ENCODE measurements around the gene TP53I13. TPM values are rescaled to one million over a fixed set of nuclear protein-coding genes. Genes with fewer than 3 reads are reported as not detected.

Gene TP53I13
- total RNA-seq, 4 donors from 2014 or later: 47.8 to 144 (median 87.7) TPM

GRCh38 chr17:29610395-29610794 lies 41.9 kb downstream of the TP53I13 start:
- DNase-seq: no peak
- H3K27ac ChIP-seq: no peak overlapping the region
- TF ChIP-seq POLR2AphosphoS5 (IDR thresholded peaks at IDR 0.05) (no peak), EP300 (IDR thresholded peaks at IDR 0.05; ENCODE audit: low read depth) (no peak), CTCF (IDR thresholded peaks at IDR 0.05) (no peak), POLR2A (IDR thresholded peaks at IDR 0.05) (no peak)
- no peaks in the 10 kb centered on the region for H3K36me3 ChIP-seq
- peaks cover 16 to 26% (median 23%) of the 10 kb centered on the region in 4 donors for H3K4me1 ChIP-seq
- in situ Hi-C loops (cut with MboI; ENCODE audit: low pct_ligation_motif_present in 1 of 4, low pct_unique_long_range_greater_than_20kb in 1 of 4, low sequenced_read_pairs in 3 of 4): loop anchor here in 1 of 4 donors (25.0 kb wide), 1 partner anchor 327 kb away; the partner anchor contains the start of genes EFCAB5 and SSH2
- peaks cover 5% of the 10 kb centered on the region for H3K27me3 ChIP-seq
- H3K9me3 ChIP-seq: no peaks in the 10 kb centered on the region
- H3K4me3 ChIP-seq: no peak overlapping the region
- intact Hi-C loops (cut with DNase I; ENCODE audit: low total_unique reads): no loop called here
- 86 to 93% methylated on average over 3 of the region's 3 CpGs for WGBS, 2 donors (ENCODE audit: low coverage in 1 of 2)

- in situ Hi-C loops (cut with MboI; ENCODE audit: low pct_ligation_motif_present in 1 of 4, low pct_unique_long_range_greater_than_20kb in 1 of 4, low sequenced_read_pairs in 3 of 4): loop anchor here in 1 of 4 donors (25.0 kb wide), 1 partner anchor 326 kb away; the partner anchor contains the start of genes EFCAB5 and SSH2
- DNase-seq: no peak
- no peak for TF ChIP-seq EP300 (IDR thresholded peaks at IDR 0.05; ENCODE audit: low read depth)
- no peak for TF ChIP-seq CTCF (IDR thresholded peaks at IDR 0.05)
- TF ChIP-seq POLR2A (IDR thresholded peaks at IDR 0.05): no peak
- TF ChIP-seq POLR2AphosphoS5 (IDR thresholded peaks at IDR 0.05): no peak
- Histone ChIP-seq H3K4me3 (no peak overlapping the region), H3K9me3 (no peaks in the 10 kb centered on the region), H3K27ac (no peak overlapping the region), H3K4me1 (peaks cover 24 to 36% (median 34%) of the 10 kb centered on the region in 4 donors), H3K27me3 (peaks cover 14% of the 10 kb centered on the region), H3K36me3 (no peaks in the 10 kb centered on the region)
- 94% methylated on average over 11 of the region's 11 CpGs; no CpG with 5 or more reads in 1 of the 2 donors for WGBS, 2 donors (ENCODE audit: low coverage in 1 of 2)
- intact Hi-C loops (cut with DNase I; ENCODE audit: low total_unique reads): no loop called here
These were observed 43.0 kb downstream of the TP53I13 start for GRCh38 chr17:29611351-29612093.

GRCh38 chr17:29612094-29612403 lies 43.5 kb downstream of the TP53I13 start:
- peaks cover 30 to 42% (median 39%) of the 10 kb centered on the region in 4 donors for H3K4me1 ChIP-seq
- in situ Hi-C loops (cut with MboI; ENCODE audit: low pct_ligation_motif_present in 1 of 4, low pct_unique_long_range_greater_than_20kb in 1 of 4, low sequenced_read_pairs in 3 of 4): loop anchor here in 1 of 4 donors (25.0 kb wide), 1 partner anchor 325 kb away; the partner anchor contains the start of genes EFCAB5 and SSH2
- no peaks in the 10 kb centered on the region for H3K9me3 ChIP-seq
- TF ChIP-seq POLR2A (IDR thresholded peaks at IDR 0.05) (no peak), CTCF (IDR thresholded peaks at IDR 0.05) (no peak), POLR2AphosphoS5 (IDR thresholded peaks at IDR 0.05) (no peak), EP300 (IDR thresholded peaks at IDR 0.05; ENCODE audit: low read depth) (no peak)
- H3K27ac ChIP-seq: no peak overlapping the region
- WGBS, 2 donors (ENCODE audit: low coverage in 1 of 2): 100% methylated on average over 5 of the region's 12 CpGs; no CpG with 5 or more reads in 1 of the 2 donors
- no peak overlapping the region for H3K4me3 ChIP-seq
- H3K27me3 ChIP-seq: peaks cover 18% of the 10 kb centered on the region
- DNase-seq: no peak
- no peaks in the 10 kb centered on the region for H3K36me3 ChIP-seq
- intact Hi-C loops (cut with DNase I; ENCODE audit: low total_unique reads): no loop called here

GRCh38 chr17:29612404-29613280 lies 44.1 kb downstream of the TP53I13 start:
- Histone ChIP-seq H3K9me3 (no peaks in the 10 kb centered on the region), H3K36me3 (no peaks in the 10 kb centered on the region), H3K4me3 (peak overlapping the region in 2 of 4 donors; percentile 23 to 39), H3K4me1 (peaks cover 36 to 47% (median 45%) of the 10 kb centered on the region in 4 donors), H3K27ac (no peak overlapping the region), H3K27me3 (peaks cover 18% of the 10 kb centered on the region)
- in situ Hi-C loops (cut with MboI; ENCODE audit: low pct_ligation_motif_present in 1 of 4, low pct_unique_long_range_greater_than_20kb in 1 of 4, low sequenced_read_pairs in 3 of 4) (loop anchor here in 1 of 4 donors (25.0 kb wide), 1 partner anchor 325 kb away; the partner anchor contains the start of genes EFCAB5 and SSH2), intact Hi-C loops (cut with DNase I; ENCODE audit: low total_unique reads) (no loop called here)
- DNase-seq: no peak
- 83% methylated on average over 64 of the region's 85 CpGs; no CpG with 5 or more reads in 1 of the 2 donors for WGBS, 2 donors (ENCODE audit: low coverage in 1 of 2)
- TF ChIP-seq CTCF (IDR thresholded peaks at IDR 0.05) (no peak), EP300 (IDR thresholded peaks at IDR 0.05; ENCODE audit: low read depth) (no peak), POLR2AphosphoS5 (IDR thresholded peaks at IDR 0.05) (no peak), POLR2A (IDR thresholded peaks at IDR 0.05) (no peak)

All from transverse colon (tissue), 4 donors.